ENCODE results near the gene BTBD2.

BTBD2 gene

GRCh38 chr19:1949304-1950101, 66.0 kb downstream of the BTBD2 start:
- Histone ChIP-seq H3K27ac (ENCODE audit: poor library complexity, severe bottlenecking) (no peak overlapping the region), H3K27me3 (ENCODE audit: insufficient read depth, poor library complexity, severe bottlenecking) (no peaks in the 10 kb centered on the region), H3K4me1 (ENCODE audit: insufficient read depth, poor library complexity, severe bottlenecking) (no peaks in the 10 kb centered on the region), H3K4me3 (ENCODE audit: severe bottlenecking) (no peak overlapping the region), H3K9me3 (ENCODE audit: severe bottlenecking) (no peaks in the 10 kb centered on the region), H3K36me3 (ENCODE audit: low read depth) (peaks cover 9% of the 10 kb centered on the region; the same call in 1 of the 2 replicates)
- ATAC-seq (ENCODE audit: low read depth): no peak
- TF ChIP-seq, protein P1, sequence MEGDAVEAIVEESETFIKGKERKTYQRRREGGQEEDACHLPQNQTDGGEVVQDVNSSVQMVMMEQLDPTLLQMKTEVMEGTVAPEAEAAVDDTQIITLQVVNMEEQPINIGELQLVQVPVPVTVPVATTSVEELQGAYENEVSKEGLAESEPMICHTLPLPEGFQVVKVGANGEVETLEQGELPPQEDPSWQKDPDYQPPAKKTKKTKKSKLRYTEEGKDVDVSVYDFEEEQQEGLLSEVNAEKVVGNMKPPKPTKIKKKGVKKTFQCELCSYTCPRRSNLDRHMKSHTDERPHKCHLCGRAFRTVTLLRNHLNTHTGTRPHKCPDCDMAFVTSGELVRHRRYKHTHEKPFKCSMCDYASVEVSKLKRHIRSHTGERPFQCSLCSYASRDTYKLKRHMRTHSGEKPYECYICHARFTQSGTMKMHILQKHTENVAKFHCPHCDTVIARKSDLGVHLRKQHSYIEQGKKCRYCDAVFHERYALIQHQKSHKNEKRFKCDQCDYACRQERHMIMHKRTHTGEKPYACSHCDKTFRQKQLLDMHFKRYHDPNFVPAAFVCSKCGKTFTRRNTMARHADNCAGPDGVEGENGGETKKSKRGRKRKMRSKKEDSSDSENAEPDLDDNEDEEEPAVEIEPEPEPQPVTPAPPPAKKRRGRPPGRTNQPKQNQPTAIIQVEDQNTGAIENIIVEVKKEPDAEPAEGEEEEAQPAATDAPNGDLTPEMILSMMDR (IDR thresholded peaks at IDR 0.05; ENCODE audit: poor library complexity, severe bottlenecking): no peak
- no peak for DNase-seq (ENCODE audit: low spot score)

DNA sequence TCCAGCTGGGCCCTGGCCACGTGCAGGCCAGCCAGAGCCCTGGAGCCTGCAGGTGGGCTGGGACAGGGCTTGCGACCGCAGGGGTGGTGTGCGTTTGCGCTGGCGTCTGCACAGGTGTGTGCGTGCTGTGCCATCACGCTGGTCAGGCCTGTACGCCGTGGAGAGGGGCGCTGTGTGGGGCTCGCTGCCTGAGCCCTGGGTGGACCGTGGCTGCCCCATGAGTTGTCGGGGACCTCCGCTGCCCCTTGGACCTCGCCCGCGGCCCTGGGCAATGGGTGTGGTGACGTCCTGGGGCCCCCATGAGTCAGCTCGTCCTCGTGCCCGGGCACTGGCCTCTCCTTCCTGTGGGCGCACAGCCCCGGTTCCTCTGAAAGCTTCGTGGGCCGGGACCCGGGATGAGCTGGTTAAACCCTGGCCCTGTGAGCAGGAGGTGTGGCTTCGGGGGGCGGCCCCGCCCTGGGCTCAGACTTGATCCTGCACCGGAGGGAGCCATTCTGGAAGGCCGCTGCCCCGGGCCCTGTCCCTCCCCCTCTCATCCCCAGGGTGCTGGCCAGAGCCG, 67.8 kb downstream of the BTBD2 start:
- 0 out of 3 replicates have a peak, but pooled peaks have one; percentile 27 for ATAC-seq (ENCODE audit: low read depth)
- no peak overlapping the region for H3K27ac ChIP-seq (ENCODE audit: poor library complexity, severe bottlenecking)
- TF ChIP-seq, protein P1 (IDR thresholded peaks at IDR 0.05; ENCODE audit: poor library complexity, severe bottlenecking): no peak

GRCh38 chr19:1945899-1946298, 69.6 kb downstream of the BTBD2 start:
- TF ChIP-seq, protein P1 (IDR thresholded peaks at IDR 0.05; ENCODE audit: poor library complexity, severe bottlenecking): no peak
- DNase-seq (ENCODE audit: low spot score) (no peak), ATAC-seq (ENCODE audit: low read depth) (no peak)
- Histone ChIP-seq H3K36me3 (ENCODE audit: low read depth) (peaks cover 6% of the 10 kb centered on the region; the same call in 1 of the 2 replicates), H3K27ac (ENCODE audit: poor library complexity, severe bottlenecking) (no peak overlapping the region), H3K4me1 (ENCODE audit: insufficient read depth, poor library complexity, severe bottlenecking) (no peaks in the 10 kb centered on the region), H3K9me3 (ENCODE audit: severe bottlenecking) (no peaks in the 10 kb centered on the region), H3K27me3 (ENCODE audit: insufficient read depth, poor library complexity, severe bottlenecking) (no peaks in the 10 kb centered on the region), H3K4me3 (ENCODE audit: severe bottlenecking) (no peak overlapping the region)

More for the DNA sequence above, 67.8 kb downstream of the BTBD2 start:
- H3K4me1 ChIP-seq (ENCODE audit: insufficient read depth, poor library complexity, severe bottlenecking): no peaks in the 10 kb centered on the region
- no peak for DNase-seq (ENCODE audit: low spot score)
- H3K27me3 ChIP-seq (ENCODE audit: insufficient read depth, poor library complexity, severe bottlenecking): no peaks in the 10 kb centered on the region
- H3K9me3 ChIP-seq (ENCODE audit: severe bottlenecking): no peaks in the 10 kb centered on the region
- peaks cover 9% of the 10 kb centered on the region; the same call in 1 of the 2 replicates for H3K36me3 ChIP-seq (ENCODE audit: low read depth)
- H3K4me3 ChIP-seq (ENCODE audit: severe bottlenecking): no peak overlapping the region

- H3K27ac ChIP-seq (ENCODE audit: poor library complexity, severe bottlenecking): no peak overlapping the region
- no peak overlapping the region for H3K4me3 ChIP-seq (ENCODE audit: severe bottlenecking)
- DNase-seq (ENCODE audit: low spot score) (no peak), ATAC-seq (ENCODE audit: low read depth) (no peak)
- H3K9me3 ChIP-seq (ENCODE audit: severe bottlenecking): no peaks in the 10 kb centered on the region
- no peaks in the 10 kb centered on the region for H3K27me3 ChIP-seq (ENCODE audit: insufficient read depth, poor library complexity, severe bottlenecking)
- H3K4me1 ChIP-seq (ENCODE audit: insufficient read depth, poor library complexity, severe bottlenecking): no peaks in the 10 kb centered on the region
- no peaks in the 10 kb centered on the region for H3K36me3 ChIP-seq (ENCODE audit: low read depth)
- TF ChIP-seq, protein P1 (IDR thresholded peaks at IDR 0.05; ENCODE audit: poor library complexity, severe bottlenecking): no peak
Observed at GRCh38 chr19:1944916-1945561, 70.5 kb downstream of the BTBD2 start.

Measured in RWPE2 (cell line).